ENCODE measurements around the gene DTNA. TPM values are rescaled to one million over a fixed set of nuclear protein-coding genes. Genes with fewer than 3 reads are reported as not detected.

DTNA gene
- total RNA-seq, 1 experiment from 2014 or later: 9.6 TPM

- Histone ChIP-seq H3K9me2 (ENCODE audit: insufficient read depth) (no peaks in the 10 kb centered on the region), H2AFZ (ENCODE audit: low read depth, low read length, poor library complexity, severe bottlenecking) (no peak overlapping the region), H4K20me1 (ENCODE audit: insufficient read depth) (no peaks in the 10 kb centered on the region), H3K79me2 (ENCODE audit: insufficient read depth, low read length) (no peaks in the 10 kb centered on the region), H3K27ac (ENCODE audit: low read depth, low read length) (no peak overlapping the region), H3K36me3 (ENCODE audit: control insufficient read depth in 1 of 2, insufficient read depth in 2 of 2, low read length in 2 of 2) (no peaks in the 10 kb centered on the region), H3K4me1 (ENCODE audit: control insufficient read depth in 1 of 2, insufficient read depth in 2 of 2, low read length in 2 of 2) (no peaks in the 10 kb centered on the region), H3K27me3 (ENCODE audit: insufficient read depth, low read length) (no peaks in the 10 kb centered on the region; the same call in 1 of the 2 replicates), H3K4me2 (ENCODE audit: low read length) (no peak overlapping the region), H3K4me3 (replicated peaks in 1 of 2; ENCODE audit: low read depth in 1 of 2, low read length in 2 of 2) (no peak overlapping the region), H3K9ac (ENCODE audit: low read length) (no peak overlapping the region), H3K9me3 (ENCODE audit: control insufficient read depth in 1 of 2, insufficient read depth in 1 of 2, low read depth in 1 of 2, low read length in 2 of 2) (no peaks in the 10 kb centered on the region)
- intact Hi-C loops (cut with micrococcal nuclease): no loop called here
- no peak for ATAC-seq
- BruUV-seq (replicated peaks): no TSS peak
- no peak for DNase-seq (ENCODE audit: low read depth, low spot score)
- ChIA-PET CTCF (no interaction called here), RAD21 (ENCODE audit: low non-redundant PET in 1 of 2, low total read pairs in 2 of 2, uncharacterized antibody in 2 of 2, unreplicated experiment in 2 of 2) (no interaction called here), POLR2A (no interaction called here)
- TF ChIP-seq SP1 (IDR thresholded peaks at IDR 0.05; ENCODE audit: low read depth): no peak
- no peak for TF ChIP-seq CEBPB (IDR thresholded peaks at IDR 0.05; ENCODE audit: low read depth)
- no peak for TF ChIP-seq EGR1 (IDR thresholded peaks at IDR 0.05; ENCODE audit: low read depth)
- TF ChIP-seq ELF1 (IDR thresholded peaks at IDR 0.05; ENCODE audit: borderline replicate concordance, low read depth): no peak
- no peak for TF ChIP-seq EZH2 (IDR thresholded peaks at IDR 0.05)
- TF ChIP-seq CBX3 (IDR thresholded peaks at IDR 0.05; ENCODE audit: low read depth): no peak
- TF ChIP-seq ATF3 (IDR thresholded peaks at IDR 0.05): no peak
- TF ChIP-seq SIN3A (IDR thresholded peaks at IDR 0.05; ENCODE audit: low read depth): no peak
- no peak for TF ChIP-seq ZBTB33 (IDR thresholded peaks at IDR 0.05; ENCODE audit: extremely low read depth, insufficient replicate concordance, low read length)
- no peak for TF ChIP-seq REST (IDR thresholded peaks at IDR 0.05; ENCODE audit: low read depth)
- TF ChIP-seq POLR2AphosphoS5 (IDR thresholded peaks at IDR 0.05; ENCODE audit: low read depth, low read length): no peak
- no peak for TF ChIP-seq MAX (IDR thresholded peaks at IDR 0.05)
- no peak for TF ChIP-seq FOSL1 (IDR thresholded peaks at IDR 0.05; ENCODE audit: low read depth)
- no peak for TF ChIP-seq JUND (IDR thresholded peaks at IDR 0.05)
- TF ChIP-seq YY1 (IDR thresholded peaks at IDR 0.05; ENCODE audit: extremely low read depth, insufficient replicate concordance, low read depth, low read length): no peak
- no peak for TF ChIP-seq TCF7L2 (IDR thresholded peaks at IDR 0.05; ENCODE audit: borderline replicate concordance, extremely low read depth, insufficient read depth, insufficient read length)
Measured at GRCh38 chr18:34757666-34758065, 47.6 kb downstream of the DTNA start.

Measured in HCT116 (cell line).